T-cell (primary cell): ENCODE results near the gene KCNQ5. TPM values are rescaled to one million over a fixed set of nuclear protein-coding genes. Genes with fewer than 3 reads are reported as not detected.

Experiments used
- ATAC-seq, 4 experiments: fragments of 200-7000 bp in 3 of 4; fragments of 150-1000 bp in 1 of 4; cut with Tn5 transposase; replicated peaks in 1 of 4; 1 replicate in 3 of 4; 2 replicates in 1 of 4; pipeline ENCODE4 v1.10.0; 2021; ENCODE audit warnings: moderate library complexity in 3 of 4, mild to moderate bottlenecking in 2 of 4, moderate number of reproducible peaks in 1 of 4
- CTCF ChIA-PET, 2 donors: fragments of 300-600 bp; sonication (Branson Sonifier 250); formaldehyde crosslinking; loops; one replicate each; lab custom pipeline; 2022; ENCODE audit warnings: antibody characterized with exemption in 2 of 2; lab: Charles Lee
- POLR2A ChIA-PET, 2 donors: fragments of 300-600 bp; sonication (Branson Sonifier 250); formaldehyde crosslinking; loops; one replicate each; lab custom pipeline; 2022; ENCODE audit warnings: antibody characterized with exemption in 2 of 2; lab: Charles Lee
- DNase-seq, 35 experiments: peaks; one replicate each; pipeline versions ENCODE4 v3.0.0 to v3.0.0-alpha.2; 2013 to 2023
- H3K27ac ChIP-seq: one replicate; pipeline ENCODE4 v1.5.1; 2013; ENCODE audit warnings: low read length
- H3K27me3 ChIP-seq, 2 experiments: replicated peaks in 1 of 2; 1 replicate in 1 of 2; 2 replicates in 1 of 2; pipeline versions ENCODE4 v1.6.1 to v1.7.0; 2013; ENCODE audit warnings: low read length in 1 of 2, mixed read lengths in 1 of 2; ENCODE audit not compliant: control insufficient read depth in 2 of 2, insufficient read depth in 2 of 2; ENCODE audit errors: extremely low read depth in 1 of 2
- H3K36me3 ChIP-seq, 2 donors: 1 replicate in 1 of 2; 2 replicates in 1 of 2; pipeline versions ENCODE4 v1.6.1 to v1.7.0; 2013; ENCODE audit warnings: low read length in 1 of 2; ENCODE audit not compliant: control insufficient read depth in 2 of 2, insufficient read depth in 1 of 2; ENCODE audit errors: extremely low read depth in 1 of 2
- H3K4me1 ChIP-seq, 2 experiments: 1 replicate in 1 of 2; 2 replicates in 1 of 2; pipeline versions ENCODE4 v1.6.1 to v1.7.0; 2013; ENCODE audit warnings: low read length in 2 of 2, mixed read lengths in 1 of 2; ENCODE audit not compliant: insufficient read depth in 2 of 2, control insufficient read depth in 1 of 2; ENCODE audit errors: extremely low read depth in 1 of 2
- H3K4me3 ChIP-seq, 2 donors: 1 replicate in 1 of 2; 2 replicates in 1 of 2; pipeline versions ENCODE4 v1.5.1 to v1.7.0; 2013; ENCODE audit warnings: mild to moderate bottlenecking in 2 of 2, low read length in 1 of 2, moderate library complexity in 1 of 2; ENCODE audit not compliant: control insufficient read depth in 1 of 2; ENCODE audit errors: extremely low read depth in 1 of 2
- H3K9me3 ChIP-seq: 2 replicates; pipeline ENCODE4 v1.7.0; 2013
- H3K27ac Mint-ChIP-seq, 2 donors: one replicate each; pipeline ENCODE4 v1.8.0; 2020 to 2021; ENCODE audit warnings: mild to moderate bottlenecking in 2 of 2, mixed read lengths in 2 of 2
- H3K27me3 Mint-ChIP-seq, 2 donors: one replicate each; pipeline ENCODE4 v1.8.0; 2021 to 2022; ENCODE audit warnings: mixed read lengths in 2 of 2
- H3K36me3 Mint-ChIP-seq: one replicate; pipeline ENCODE4 v1.8.0; 2021; ENCODE audit warnings: mixed read lengths
- H3K4me1 Mint-ChIP-seq, 3 donors: one replicate each; pipeline ENCODE4 v1.8.0; 2020 to 2022; ENCODE audit warnings: mixed read lengths in 3 of 3, mild to moderate bottlenecking in 1 of 3
- H3K4me3 Mint-ChIP-seq, 3 donors: one replicate each; pipeline ENCODE4 v1.8.0; 2020 to 2022; ENCODE audit warnings: mild to moderate bottlenecking in 3 of 3, mixed read lengths in 3 of 3, moderate library complexity in 3 of 3
- H3K9me3 Mint-ChIP-seq, 3 donors: one replicate each; pipeline ENCODE4 v1.8.0; 2020 to 2022; ENCODE audit warnings: mixed read lengths in 3 of 3
- WGBS: methylation state at CpG from one replicate; pipeline ENCODE4 v1.1.5; 2013; ENCODE audit warnings: missing lambda C conversion rate; ENCODE audit not compliant: insufficient coverage; 5-methylcytosine and 5-hydroxymethylcytosine counted together
- total RNA-seq, 35 experiments: library from RNA in 6 of 35; stranded (reverse) in 6 of 35; fragments of 120-200 nt in 1 of 35; gene quantifications; one replicate each; pipeline versions ENCODE4 v1.2.1 to v1.2.4 and lab custom pipeline; 2013 to 2026

Gene KCNQ5
- total RNA-seq, 5 donors from 2014 or later (not counting 1 experiment from before 2014, with no cell fraction given) = 3.5 to 5.3 (median 4.3) TPM

DNA sequence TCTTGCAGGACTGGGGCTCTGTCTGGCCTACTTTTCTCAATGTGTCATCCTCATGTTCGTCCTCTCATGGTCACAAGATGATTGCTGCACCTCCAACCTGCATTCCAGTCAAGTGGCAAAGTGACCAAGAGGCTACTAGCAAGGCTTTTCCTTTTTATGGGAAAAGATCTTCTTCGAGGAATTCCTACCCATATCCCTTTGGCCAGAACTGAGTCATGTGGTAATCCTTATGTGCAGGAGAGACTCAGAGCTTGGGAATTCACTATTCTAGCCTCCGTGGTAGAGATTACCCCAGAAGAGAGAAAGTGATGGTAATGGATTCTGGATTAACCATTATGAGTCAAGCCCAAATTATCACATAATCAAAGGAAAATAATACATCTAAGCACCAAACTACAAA, 162.7 kb downstream of the KCNQ5 start:
- Mint-ChIP-seq H3K4me3 (no peak overlapping the region), H3K4me1 (no peaks in the 10 kb centered on the region), H3K36me3 (peaks cover 2% of the 10 kb centered on the region), H3K27ac (no peak overlapping the region), H3K9me3 (no peaks in the 10 kb centered on the region), H3K27me3 (no peaks in the 10 kb centered on the region)
- Histone ChIP-seq H3K9me3 (no peaks in the 10 kb centered on the region), H3K27ac (no peak overlapping the region), H3K4me1 (no peaks in the 10 kb centered on the region), H3K36me3 (no peaks in the 10 kb centered on the region), H3K27me3 (no peaks in the 10 kb centered on the region), H3K4me3 (no peak overlapping the region)
- DNase-seq = no peak
- WGBS = 56% methylated on average over 1 of the region's 3 CpGs
- ChIA-PET CTCF (no interaction called here), POLR2A (no interaction called here)
- ATAC-seq = no peak

DNA sequence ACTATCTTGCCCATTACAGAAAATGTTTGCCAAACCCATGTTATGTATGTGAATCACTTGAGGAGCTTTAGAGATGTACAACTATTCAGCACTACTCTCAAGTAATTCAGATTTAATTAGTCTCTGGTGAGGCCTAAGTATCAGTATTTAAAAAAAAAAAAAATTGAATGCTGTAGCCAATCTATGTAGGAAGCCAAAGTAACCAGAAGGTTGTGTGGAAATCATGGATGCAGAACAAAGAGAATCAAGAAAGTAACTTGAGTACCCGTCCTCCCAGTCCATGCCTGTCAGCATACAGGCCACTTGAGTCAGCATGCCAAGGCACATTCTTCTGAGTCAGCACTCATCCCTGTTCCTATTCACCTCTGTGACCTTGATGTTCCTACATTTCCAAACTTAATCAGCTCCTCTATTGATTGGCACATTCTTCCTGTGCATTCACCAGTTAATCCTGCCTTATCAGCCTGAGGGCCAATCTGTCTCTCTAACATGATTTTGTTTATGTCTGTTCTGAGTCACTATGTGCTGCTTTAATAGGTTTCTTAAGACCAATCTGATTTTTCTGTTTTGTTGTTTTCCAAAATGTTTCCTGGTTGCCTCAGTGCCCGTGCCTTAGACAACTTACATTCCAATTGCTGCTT, 165.6 kb downstream of the KCNQ5 start:
- ChIA-PET CTCF (interaction anchor here in 1 of 2 donors (1.0 kb wide), 1 partner anchor 9 kb away, joined by 4 read pairs; no protein-coding TSS in a partner anchor), POLR2A (no interaction called here)
- H3K27ac ChIP-seq = no peak overlapping the region
- no peaks in the 10 kb centered on the region for H3K4me1 Mint-ChIP-seq
- peaks cover 2% of the 10 kb centered on the region for H3K36me3 Mint-ChIP-seq
- H3K27me3 Mint-ChIP-seq = no peaks in the 10 kb centered on the region
- no peaks in the 10 kb centered on the region for H3K9me3 Mint-ChIP-seq
- H3K4me3 ChIP-seq = no peak overlapping the region
- no peak overlapping the region for H3K27ac Mint-ChIP-seq
- no peaks in the 10 kb centered on the region for H3K9me3 ChIP-seq
- H3K36me3 ChIP-seq = no peaks in the 10 kb centered on the region
- no peaks in the 10 kb centered on the region for H3K27me3 ChIP-seq
- no CpG with 5 or more reads among the region's 2 CpGs for WGBS
- no peak overlapping the region for H3K4me3 Mint-ChIP-seq
- DNase-seq (no peak), ATAC-seq (no peak)
- H3K4me1 ChIP-seq = no peaks in the 10 kb centered on the region

DNA sequence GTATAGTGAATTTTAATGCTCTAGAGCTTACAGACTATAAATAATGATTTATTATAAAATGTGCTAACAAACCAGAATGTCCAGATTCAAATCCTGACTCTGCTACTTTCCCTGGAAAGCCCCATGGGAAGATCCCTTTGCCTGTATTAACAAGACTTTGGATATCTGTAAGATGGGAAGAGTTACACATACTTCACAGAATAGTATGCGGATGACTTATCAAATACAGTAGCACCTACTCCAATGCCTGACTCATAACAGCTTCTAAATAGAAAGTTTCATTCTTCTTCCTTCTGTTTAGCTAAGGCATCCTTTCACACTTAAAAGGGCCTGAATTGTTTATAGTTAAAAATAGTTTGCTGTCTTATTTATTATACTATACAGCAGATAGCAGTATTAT, 166.3 kb downstream of the KCNQ5 start:
- no peaks in the 10 kb centered on the region for H3K27me3 Mint-ChIP-seq
- no peaks in the 10 kb centered on the region for H3K27me3 ChIP-seq
- DNase-seq (no peak), ATAC-seq (no peak)
- H3K4me1 ChIP-seq = no peaks in the 10 kb centered on the region
- no peak overlapping the region for H3K4me3 ChIP-seq
- ChIA-PET POLR2A (no interaction called here), CTCF (interaction anchor here in 1 of 2 donors (1.0 kb wide), 1 partner anchor 8 kb away, joined by 4 read pairs; no protein-coding TSS in a partner anchor)
- no peaks in the 10 kb centered on the region for H3K9me3 ChIP-seq
- no peaks in the 10 kb centered on the region for H3K9me3 Mint-ChIP-seq
- no peaks in the 10 kb centered on the region for H3K36me3 ChIP-seq
- no peak overlapping the region for H3K27ac ChIP-seq
- WGBS = no CpG with 5 or more reads among the region's 1 CpG
- no peak overlapping the region for H3K4me3 Mint-ChIP-seq
- H3K27ac Mint-ChIP-seq = no peak overlapping the region
- H3K36me3 Mint-ChIP-seq = no peaks in the 10 kb centered on the region
- no peaks in the 10 kb centered on the region for H3K4me1 Mint-ChIP-seq

DNA sequence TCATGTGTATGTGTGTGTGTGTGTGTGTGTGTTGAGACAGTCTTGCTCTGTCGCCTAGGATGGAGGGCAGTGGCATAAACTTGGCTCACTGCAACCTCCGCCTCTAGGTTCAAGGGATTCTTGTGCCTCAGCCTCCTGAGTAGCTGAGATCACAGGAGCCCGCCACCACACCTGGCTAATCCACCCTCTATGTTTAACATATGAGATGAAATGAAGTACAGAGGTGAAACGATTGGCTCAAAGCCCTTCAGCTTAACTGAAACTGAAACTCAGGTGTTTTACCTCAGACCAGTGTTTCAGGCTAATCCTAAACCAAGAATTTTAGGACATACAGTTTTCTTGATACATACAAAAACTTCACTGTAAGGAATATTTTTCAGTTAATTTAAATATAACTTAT, 167.3 kb downstream of the KCNQ5 start:
- H3K27ac Mint-ChIP-seq = no peak overlapping the region
- no peaks in the 10 kb centered on the region for H3K27me3 Mint-ChIP-seq
- ChIA-PET POLR2A (no interaction called here), CTCF (no interaction called here)
- H3K9me3 Mint-ChIP-seq = no peaks in the 10 kb centered on the region
- Histone ChIP-seq H3K4me1 (no peaks in the 10 kb centered on the region), H3K27ac (no peak overlapping the region), H3K36me3 (no peaks in the 10 kb centered on the region), H3K27me3 (no peaks in the 10 kb centered on the region), H3K4me3 (no peak overlapping the region), H3K9me3 (no peaks in the 10 kb centered on the region)
- no peaks in the 10 kb centered on the region for H3K36me3 Mint-ChIP-seq
- H3K4me1 Mint-ChIP-seq = no peaks in the 10 kb centered on the region
- H3K4me3 Mint-ChIP-seq = no peak overlapping the region
- ATAC-seq (no peak), DNase-seq (no peak)
- no CpG with 5 or more reads among the region's 4 CpGs for WGBS

DNA sequence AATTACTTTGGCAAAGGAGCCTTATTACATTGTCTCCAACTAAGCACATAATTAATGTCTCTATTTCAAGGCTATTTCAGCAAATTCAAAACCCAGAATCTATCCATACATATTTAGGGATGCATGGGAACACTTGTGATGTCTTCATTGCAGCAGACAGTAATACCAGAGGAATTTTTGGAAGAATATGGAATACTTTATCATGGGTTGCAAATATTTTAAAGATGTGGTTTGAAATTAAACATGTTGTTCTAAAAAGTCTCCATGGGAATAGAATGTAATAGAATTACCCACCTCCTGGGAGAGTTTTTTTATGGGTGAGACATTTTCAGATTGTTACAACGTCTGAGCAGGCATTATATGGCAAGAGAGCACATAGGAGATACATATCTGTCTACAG, 170.8 kb downstream of the KCNQ5 start:
- H3K4me1 ChIP-seq = no peaks in the 10 kb centered on the region
- ATAC-seq = no peak
- no peaks in the 10 kb centered on the region for H3K9me3 ChIP-seq
- Mint-ChIP-seq H3K9me3 (no peaks in the 10 kb centered on the region), H3K27ac (no peak overlapping the region), H3K4me3 (no peak overlapping the region), H3K4me1 (no peaks in the 10 kb centered on the region), H3K36me3 (no peaks in the 10 kb centered on the region), H3K27me3 (no peaks in the 10 kb centered on the region)
- ChIA-PET POLR2A (no interaction called here), CTCF (interaction anchor here in 1 of 2 donors (1.3 kb wide), 1 partner anchor 168 kb away, joined by 3 read pairs; no protein-coding TSS in a partner anchor)
- H3K36me3 ChIP-seq = no peaks in the 10 kb centered on the region
- no peak overlapping the region for H3K27ac ChIP-seq
- H3K27me3 ChIP-seq = no peaks in the 10 kb centered on the region
- no CpG with 5 or more reads among the region's 1 CpG for WGBS
- no peak for DNase-seq
- no peak overlapping the region for H3K4me3 ChIP-seq

DNA sequence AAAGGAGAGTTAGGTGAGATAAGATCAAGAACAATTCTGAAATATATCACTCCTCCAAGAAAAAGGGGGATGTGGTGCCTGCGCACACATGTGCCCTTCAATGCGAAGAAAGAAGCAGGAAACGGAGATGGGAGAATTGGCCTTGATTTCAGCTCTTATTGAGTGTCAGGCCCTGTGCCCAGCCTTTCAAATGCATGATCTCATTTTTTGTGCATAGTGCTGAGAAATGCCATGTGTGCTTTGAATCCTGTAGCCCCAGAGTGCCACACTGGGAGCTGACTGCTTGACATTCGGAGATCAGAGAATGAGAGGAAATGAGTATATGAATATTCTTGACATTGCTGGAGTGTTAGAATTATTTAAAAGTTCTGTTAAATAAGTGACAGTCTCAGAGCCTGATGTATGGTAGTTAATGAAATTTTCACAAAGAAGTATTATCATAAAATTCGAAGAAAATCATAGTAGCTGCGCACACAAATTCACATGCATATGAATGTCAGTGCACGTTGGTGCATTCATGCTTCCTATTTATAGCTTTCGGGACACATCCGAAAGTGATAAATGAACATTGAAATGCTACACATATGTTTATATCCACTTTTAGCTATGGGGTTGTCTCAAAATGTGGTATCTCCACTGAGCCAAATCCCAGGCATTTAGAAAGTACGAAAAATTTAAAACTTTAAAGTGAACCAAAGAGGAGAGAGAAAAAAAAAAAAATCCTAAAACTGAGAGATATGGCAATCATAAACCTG, 172.0 kb downstream of the KCNQ5 start:
- Histone ChIP-seq H3K36me3 (no peaks in the 10 kb centered on the region), H3K4me3 (no peak overlapping the region), H3K27ac (no peak overlapping the region), H3K4me1 (no peaks in the 10 kb centered on the region), H3K27me3 (no peaks in the 10 kb centered on the region), H3K9me3 (no peaks in the 10 kb centered on the region)
- no peaks in the 10 kb centered on the region for H3K27me3 Mint-ChIP-seq
- no peaks in the 10 kb centered on the region for H3K9me3 Mint-ChIP-seq
- no peaks in the 10 kb centered on the region for H3K36me3 Mint-ChIP-seq
- H3K4me1 Mint-ChIP-seq = no peaks in the 10 kb centered on the region
- H3K27ac Mint-ChIP-seq = no peak overlapping the region
- 50% methylated on average over 2 of the region's 10 CpGs for WGBS
- H3K4me3 Mint-ChIP-seq = no peak overlapping the region
- CTCF ChIA-PET = no interaction called here
- ATAC-seq = no peak
- POLR2A ChIA-PET = no interaction called here
- DNase-seq = no peak
